Neural cell (in vitro differentiated cells): Measurements from ENCODE around the gene TMEM174.

Source experiments
- EP300 ChIP-seq: fragments of 450-650 bp; conservative IDR thresholded peaks from 2 replicates; pipeline ENCODE4 v1.6.1; 2014; ENCODE audit warnings: antibody characterized with exemption, mild to moderate bottlenecking, moderate library complexity; ENCODE audit not compliant: poor library complexity, severe bottlenecking
- EZH2 ChIP-seq: fragments of 200-600, 300-800 bp; shearing (Covaris generic), sonication (generic); IDR thresholded peaks from 2 replicates; pipeline ENCODE4 v1.6.1; 2014; ENCODE audit warnings: antibody characterized with exemption, low read length, borderline replicate concordance, mild to moderate bottlenecking; ENCODE audit not compliant: insufficient read depth, poor library complexity, severe bottlenecking
- MXI1 ChIP-seq: fragments of 450-650 bp; conservative IDR thresholded peaks from 2 replicates; pipeline ENCODE4 v1.6.1; 2014; ENCODE audit warnings: antibody characterized with exemption, mild to moderate bottlenecking; ENCODE audit not compliant: poor library complexity, severe bottlenecking
- POLR2AphosphoS5 ChIP-seq: IDR thresholded peaks from 2 replicates; pipeline ENCODE4 v1.6.1; 2012
- RAD21 ChIP-seq: fragments of 450-650 bp; conservative IDR thresholded peaks from 2 replicates; pipeline ENCODE4 v1.6.1; 2014; ENCODE audit warnings: antibody characterized with exemption, mild to moderate bottlenecking, moderate library complexity
- TAF1 ChIP-seq: IDR thresholded peaks from 2 replicates; pipeline ENCODE4 v1.6.1; 2012; ENCODE audit warnings: low read depth
- TF ChIP-seq, protein P1 (sequence below): fragments of 450-650 bp; IDR thresholded peaks from 2 replicates; pipeline ENCODE4 v1.5.1; 2014; ENCODE audit warnings: antibody characterized with exemption, mild to moderate bottlenecking, moderate library complexity; ENCODE audit not compliant: poor library complexity, severe bottlenecking
- TF ChIP-seq, protein P2 (sequence below): IDR thresholded peaks from 2 replicates; pipeline ENCODE4 v1.6.1; 2012; ENCODE audit warnings: borderline replicate concordance

DNA sequence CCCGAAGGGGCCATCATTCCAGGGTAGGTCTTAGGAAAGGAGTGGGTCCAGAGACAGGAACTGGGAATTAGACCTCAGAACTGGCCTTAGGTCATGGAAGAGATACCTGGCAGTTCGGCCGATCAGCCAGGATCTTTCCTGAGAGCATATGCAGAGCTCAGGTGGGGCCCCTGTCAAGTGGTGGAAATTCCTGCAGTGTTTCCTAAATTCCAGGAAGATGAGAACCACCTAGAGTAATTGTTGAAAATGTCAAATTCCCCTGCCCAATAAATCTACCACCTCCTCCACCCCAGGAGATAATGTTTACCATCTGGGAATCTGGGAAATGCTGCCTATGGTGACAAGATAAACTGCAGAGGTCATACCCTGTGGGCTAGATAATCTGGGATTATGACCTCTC lies 38.0 kb upstream of the TMEM174 start:
- TF ChIP-seq, protein P1, sequence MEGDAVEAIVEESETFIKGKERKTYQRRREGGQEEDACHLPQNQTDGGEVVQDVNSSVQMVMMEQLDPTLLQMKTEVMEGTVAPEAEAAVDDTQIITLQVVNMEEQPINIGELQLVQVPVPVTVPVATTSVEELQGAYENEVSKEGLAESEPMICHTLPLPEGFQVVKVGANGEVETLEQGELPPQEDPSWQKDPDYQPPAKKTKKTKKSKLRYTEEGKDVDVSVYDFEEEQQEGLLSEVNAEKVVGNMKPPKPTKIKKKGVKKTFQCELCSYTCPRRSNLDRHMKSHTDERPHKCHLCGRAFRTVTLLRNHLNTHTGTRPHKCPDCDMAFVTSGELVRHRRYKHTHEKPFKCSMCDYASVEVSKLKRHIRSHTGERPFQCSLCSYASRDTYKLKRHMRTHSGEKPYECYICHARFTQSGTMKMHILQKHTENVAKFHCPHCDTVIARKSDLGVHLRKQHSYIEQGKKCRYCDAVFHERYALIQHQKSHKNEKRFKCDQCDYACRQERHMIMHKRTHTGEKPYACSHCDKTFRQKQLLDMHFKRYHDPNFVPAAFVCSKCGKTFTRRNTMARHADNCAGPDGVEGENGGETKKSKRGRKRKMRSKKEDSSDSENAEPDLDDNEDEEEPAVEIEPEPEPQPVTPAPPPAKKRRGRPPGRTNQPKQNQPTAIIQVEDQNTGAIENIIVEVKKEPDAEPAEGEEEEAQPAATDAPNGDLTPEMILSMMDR, result no peak
- TF ChIP-seq POLR2AphosphoS5, result no peak
- no peak for TF ChIP-seq EZH2
- no peak for TF ChIP-seq RAD21
- no peak for TF ChIP-seq EP300
- TF ChIP-seq, protein P2, sequence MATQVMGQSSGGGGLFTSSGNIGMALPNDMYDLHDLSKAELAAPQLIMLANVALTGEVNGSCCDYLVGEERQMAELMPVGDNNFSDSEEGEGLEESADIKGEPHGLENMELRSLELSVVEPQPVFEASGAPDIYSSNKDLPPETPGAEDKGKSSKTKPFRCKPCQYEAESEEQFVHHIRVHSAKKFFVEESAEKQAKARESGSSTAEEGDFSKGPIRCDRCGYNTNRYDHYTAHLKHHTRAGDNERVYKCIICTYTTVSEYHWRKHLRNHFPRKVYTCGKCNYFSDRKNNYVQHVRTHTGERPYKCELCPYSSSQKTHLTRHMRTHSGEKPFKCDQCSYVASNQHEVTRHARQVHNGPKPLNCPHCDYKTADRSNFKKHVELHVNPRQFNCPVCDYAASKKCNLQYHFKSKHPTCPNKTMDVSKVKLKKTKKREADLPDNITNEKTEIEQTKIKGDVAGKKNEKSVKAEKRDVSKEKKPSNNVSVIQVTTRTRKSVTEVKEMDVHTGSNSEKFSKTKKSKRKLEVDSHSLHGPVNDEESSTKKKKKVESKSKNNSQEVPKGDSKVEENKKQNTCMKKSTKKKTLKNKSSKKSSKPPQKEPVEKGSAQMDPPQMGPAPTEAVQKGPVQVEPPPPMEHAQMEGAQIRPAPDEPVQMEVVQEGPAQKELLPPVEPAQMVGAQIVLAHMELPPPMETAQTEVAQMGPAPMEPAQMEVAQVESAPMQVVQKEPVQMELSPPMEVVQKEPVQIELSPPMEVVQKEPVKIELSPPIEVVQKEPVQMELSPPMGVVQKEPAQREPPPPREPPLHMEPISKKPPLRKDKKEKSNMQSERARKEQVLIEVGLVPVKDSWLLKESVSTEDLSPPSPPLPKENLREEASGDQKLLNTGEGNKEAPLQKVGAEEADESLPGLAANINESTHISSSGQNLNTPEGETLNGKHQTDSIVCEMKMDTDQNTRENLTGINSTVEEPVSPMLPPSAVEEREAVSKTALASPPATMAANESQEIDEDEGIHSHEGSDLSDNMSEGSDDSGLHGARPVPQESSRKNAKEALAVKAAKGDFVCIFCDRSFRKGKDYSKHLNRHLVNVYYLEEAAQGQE, result no peak
- no peak for TF ChIP-seq TAF1
- no peak for TF ChIP-seq MXI1
